Measurements from ENCODE around the gene NLRP4. TPM values are rescaled to one million over a fixed set of nuclear protein-coding genes. Genes with fewer than 3 reads are reported as not detected.

NLRP4 gene, protein sequence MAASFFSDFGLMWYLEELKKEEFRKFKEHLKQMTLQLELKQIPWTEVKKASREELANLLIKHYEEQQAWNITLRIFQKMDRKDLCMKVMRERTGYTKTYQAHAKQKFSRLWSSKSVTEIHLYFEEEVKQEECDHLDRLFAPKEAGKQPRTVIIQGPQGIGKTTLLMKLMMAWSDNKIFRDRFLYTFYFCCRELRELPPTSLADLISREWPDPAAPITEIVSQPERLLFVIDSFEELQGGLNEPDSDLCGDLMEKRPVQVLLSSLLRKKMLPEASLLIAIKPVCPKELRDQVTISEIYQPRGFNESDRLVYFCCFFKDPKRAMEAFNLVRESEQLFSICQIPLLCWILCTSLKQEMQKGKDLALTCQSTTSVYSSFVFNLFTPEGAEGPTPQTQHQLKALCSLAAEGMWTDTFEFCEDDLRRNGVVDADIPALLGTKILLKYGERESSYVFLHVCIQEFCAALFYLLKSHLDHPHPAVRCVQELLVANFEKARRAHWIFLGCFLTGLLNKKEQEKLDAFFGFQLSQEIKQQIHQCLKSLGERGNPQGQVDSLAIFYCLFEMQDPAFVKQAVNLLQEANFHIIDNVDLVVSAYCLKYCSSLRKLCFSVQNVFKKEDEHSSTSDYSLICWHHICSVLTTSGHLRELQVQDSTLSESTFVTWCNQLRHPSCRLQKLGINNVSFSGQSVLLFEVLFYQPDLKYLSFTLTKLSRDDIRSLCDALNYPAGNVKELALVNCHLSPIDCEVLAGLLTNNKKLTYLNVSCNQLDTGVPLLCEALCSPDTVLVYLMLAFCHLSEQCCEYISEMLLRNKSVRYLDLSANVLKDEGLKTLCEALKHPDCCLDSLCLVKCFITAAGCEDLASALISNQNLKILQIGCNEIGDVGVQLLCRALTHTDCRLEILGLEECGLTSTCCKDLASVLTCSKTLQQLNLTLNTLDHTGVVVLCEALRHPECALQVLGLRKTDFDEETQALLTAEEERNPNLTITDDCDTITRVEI
- not detected in 2 replicates for total RNA-seq

DNA sequence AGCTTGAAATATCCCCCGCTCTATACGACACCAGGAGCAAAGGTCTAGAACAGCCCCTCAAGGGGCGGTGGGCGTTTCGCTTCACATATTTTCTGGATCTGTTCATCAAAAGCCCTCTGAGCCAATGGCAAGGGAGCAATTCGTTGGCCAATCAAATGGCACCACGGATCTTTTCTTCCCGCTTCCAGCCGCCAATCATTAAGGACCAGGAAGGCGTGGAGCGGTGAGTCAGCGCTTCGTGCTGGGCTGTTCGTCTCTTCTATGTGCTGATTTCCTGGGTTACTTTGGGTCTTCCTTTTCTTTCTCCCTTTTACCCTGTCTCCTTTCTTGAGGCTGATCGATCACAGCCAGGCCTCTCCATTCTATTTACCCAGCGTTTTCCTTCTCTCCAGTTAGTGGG, at the start of gene NLRP4:
NLRP4 (plus strand) TSS at position 201 of the 400 bp plus-strand sequence. CDS start 15,541 bp downstream, outside the sequence.
- intact Hi-C loops (cut with micrococcal nuclease), result no loop called here

DNA sequence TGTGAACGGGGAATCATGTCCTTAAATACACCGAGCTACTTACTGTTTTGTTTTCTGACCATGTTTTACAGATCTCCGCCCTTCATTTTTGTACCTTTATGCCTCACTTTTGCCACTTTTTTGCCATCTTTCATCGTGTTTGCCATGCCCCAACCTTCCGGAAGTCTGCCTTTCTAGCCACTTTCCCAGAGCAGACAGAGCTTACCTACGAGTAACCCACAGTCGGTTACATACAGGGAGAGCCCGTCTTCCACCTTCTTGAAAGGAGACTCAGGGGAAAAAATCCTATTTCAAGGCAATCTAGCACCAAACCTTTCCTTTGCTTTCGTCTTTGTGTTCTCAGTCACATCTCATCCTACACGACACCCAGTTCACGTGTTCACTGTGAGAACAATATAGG, 41.3 kb upstream of the NLRP4 start:
- intact Hi-C loops (cut with micrococcal nuclease), result no loop called here

DNA sequence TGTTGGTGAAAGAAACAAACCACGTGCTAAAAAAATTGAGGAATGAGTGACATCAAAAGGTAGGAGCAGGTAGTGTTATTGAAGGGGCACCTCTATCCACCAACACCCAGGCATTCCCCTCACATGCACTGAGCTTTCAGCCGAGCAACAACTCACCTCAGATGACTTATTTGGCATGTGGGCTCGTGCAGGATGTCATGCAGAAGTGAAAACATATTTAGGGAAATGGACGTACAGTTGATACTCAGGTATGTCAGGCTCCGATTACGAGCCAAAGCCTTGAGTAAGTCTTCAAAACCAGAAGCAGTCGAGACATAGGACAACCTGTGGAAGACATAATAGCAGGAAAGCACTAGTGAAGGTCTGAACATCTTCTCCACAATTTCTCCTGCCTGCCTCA, 34.9 kb upstream of the NLRP4 start:
- intact Hi-C loops (cut with micrococcal nuclease), result no loop called here

DNA sequence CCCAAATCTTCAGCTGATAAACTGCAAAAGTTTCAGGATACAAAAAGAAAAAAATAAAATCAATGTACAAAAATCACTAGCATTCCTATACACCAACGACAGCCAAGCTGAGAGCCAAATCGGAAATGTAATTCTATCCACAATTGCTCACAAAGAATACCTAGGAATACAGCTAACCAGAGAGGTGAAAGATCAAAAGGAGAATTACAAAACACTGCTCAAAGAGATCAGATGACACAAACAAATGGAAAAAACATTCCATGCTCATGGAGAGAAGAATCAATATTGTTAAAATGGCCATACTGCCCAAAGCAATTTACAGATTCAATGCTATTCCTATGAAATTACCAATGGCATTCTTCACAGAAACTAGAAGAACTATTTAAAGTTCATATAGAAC, 34.1 kb upstream of the NLRP4 start:
- intact Hi-C loops (cut with micrococcal nuclease), result no loop called here

DNA sequence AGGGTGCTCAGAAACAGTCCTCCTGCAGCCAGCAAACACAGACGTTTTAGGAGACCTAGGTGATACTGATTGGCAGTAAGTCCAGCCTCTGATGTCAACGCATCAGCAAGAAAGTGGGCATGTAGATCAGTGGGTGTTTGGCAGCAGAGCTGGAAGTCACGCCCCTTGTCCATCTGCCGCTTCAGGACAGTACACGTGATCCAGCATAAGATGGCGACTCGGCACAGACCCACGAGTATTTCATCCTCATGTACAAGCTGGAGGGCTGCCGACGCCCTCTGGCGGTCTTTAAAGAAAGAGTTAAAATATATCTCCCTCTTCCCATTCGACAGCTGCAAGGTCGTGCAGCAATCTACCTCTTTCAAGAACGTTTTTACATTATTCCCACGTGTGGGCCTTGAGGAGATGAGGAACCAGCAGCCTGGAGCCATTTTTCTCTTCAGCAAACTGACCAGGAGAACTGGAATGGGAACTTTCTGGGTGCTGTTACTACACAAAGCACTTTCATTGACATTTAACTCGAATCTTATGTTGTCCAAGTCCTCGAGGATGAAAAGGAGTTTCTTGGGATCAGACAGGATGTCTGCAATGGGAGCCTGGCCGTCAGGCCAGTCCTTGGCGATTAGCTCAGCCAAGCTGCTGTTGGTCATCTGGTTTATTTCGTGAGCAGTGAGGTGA, 26.8 kb upstream of the NLRP4 start:
- intact Hi-C loops (cut with micrococcal nuclease), result loop anchor here (1.0 kb wide), 1 partner anchor 23 kb away; no protein-coding TSS in a partner anchor

DNA sequence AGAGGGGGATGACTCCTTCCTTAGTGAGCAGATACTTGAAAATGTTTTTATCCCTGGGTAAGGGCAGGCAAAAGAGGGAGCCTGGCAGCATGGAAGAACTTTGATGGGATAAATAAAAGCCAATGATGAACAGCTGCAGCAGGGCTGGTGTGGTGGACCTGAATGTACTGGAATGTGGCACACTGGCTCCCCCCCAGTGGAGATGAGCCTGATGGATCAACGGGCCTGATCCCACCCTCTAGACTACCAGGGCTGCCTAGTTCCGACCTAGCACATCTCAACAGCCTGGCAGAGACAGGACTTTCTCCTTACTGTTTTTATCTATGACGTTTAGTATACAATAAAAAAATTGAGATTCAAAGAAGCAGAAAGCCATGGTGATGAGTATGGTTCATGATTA, 25.0 kb upstream of the NLRP4 start:
- intact Hi-C loops (cut with micrococcal nuclease), result no loop called here

DNA sequence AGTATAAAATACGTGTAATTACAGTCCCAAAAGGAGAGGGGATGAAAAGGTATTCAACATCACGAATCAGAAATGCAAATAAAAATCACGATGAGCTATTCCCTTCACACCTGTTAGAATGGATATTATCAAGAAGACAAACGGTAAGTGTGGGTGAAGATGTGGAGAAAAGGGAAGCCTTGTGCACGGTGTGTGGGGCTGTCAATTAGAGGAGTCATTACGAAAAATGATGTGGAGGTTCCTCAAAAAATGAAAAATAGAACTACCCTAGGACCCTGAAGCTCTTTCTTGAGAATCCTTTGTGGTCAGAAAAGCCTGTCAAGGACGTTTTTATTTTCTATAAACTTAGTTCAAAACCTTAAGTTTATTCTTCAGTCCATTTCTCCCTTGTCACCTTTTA, 23.9 kb upstream of the NLRP4 start:
- intact Hi-C loops (cut with micrococcal nuclease), result no loop called here

DNA sequence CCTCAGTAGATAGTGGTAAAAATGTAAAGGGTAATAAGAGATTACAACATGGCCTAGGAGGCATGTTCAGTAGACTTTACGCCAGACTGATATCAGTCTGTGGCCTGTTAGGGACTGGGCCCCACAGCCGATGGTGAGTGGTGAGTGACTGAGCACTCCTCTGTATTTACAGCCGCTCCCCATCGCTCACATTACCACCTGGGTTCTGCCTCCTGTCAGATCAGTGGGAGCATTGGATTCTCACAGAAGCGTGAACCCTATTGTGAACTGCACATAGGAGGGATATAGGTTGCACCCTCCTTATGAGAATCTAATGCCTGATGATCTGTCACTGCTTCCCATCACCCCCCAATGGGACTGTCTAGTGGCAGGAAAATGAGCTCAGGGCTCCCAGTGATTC, 22.4 kb upstream of the NLRP4 start:
- intact Hi-C loops (cut with micrococcal nuclease), result no loop called here

DNA sequence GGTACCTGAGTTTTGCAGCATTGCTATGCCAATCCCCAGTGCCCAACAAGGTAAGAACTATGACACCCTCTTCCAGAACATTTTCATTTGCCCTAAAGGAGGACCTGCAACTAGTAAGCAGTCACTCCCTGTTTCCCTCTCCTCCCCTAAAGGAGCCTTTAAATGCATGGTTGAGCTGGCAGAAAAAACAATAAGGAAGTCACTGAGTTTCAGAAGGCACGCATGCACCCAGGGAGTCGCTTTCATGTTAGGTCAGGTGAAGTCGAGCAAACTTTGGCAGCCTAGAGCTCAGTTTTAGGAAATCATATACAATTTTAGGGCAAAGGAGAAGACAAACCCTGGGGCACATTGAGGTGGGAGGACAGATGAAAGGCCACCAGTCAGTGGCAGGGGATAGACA, 16.3 kb upstream of the NLRP4 start:
- intact Hi-C loops (cut with micrococcal nuclease), result no loop called here

DNA sequence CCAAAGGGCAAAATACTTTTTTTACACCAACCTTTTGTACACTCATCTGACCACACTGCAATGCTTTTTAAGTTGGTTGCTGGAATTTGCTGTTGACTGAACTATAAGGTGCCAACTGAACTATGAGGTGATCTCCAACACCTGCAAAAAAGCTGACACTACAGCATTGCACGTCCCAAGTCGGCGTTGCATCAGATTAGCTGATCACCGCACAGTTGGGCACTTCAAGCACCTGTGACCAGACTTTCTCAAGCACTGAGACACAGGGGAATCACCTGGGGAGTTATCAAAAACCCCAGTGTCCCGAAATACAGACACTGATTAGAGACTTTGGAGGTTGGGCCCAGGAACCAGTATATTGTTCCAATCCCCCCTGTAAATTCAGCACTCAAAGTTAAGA, 5.7 kb upstream of the NLRP4 start:
- intact Hi-C loops (cut with micrococcal nuclease), result no loop called here

DNA sequence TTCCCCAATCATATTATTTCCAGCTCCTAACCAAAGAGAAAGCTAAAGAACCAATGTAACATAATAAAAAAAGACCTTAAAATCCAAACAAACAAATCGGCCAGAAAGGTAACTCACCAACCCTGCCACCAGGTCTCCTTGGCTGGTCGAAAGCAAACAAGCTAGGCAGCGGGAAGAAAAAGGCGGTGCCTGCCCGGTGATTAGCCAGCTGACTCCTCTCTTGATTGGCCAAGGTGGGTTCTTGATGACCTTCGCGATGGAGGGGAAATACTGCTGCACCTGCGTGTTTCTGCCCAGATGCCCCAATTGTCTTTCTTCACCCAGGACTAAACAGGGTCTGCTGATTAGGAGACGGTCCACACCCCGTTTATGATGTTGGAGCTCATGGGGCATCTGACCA, 4.5 kb upstream of the NLRP4 start, which contains the start of gene NLRP11:
NLRP11 (minus strand) TSS at position 154 of the 400 bp plus-strand sequence. CDS start 13,825 bp downstream, outside the sequence.
- intact Hi-C loops (cut with micrococcal nuclease), result loop anchor here (1.0 kb wide), 1 partner anchor 23 kb away; no protein-coding TSS in a partner anchor

DNA sequence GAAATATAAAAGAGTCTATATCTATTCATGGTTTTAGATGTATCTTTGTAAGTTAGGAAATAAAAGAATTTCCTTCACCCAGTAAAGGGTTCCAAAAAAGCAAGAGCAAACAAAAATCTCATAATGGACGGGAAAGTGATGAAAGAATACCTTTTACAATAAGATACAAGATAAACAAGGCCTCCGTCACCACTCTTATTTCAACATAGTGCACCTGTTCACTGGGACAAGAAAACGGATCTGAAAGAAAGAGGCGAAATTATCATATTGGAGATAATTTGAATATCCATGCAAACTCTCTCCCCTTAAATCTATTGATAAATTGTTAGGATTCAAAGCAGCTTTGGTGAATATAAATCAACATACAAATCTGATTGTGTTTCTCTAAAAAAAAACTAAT, 3.7 kb upstream of the NLRP4 start:
- intact Hi-C loops (cut with micrococcal nuclease), result loop anchor here (1.0 kb wide), 1 partner anchor 23 kb away; no protein-coding TSS in a partner anchor

DNA sequence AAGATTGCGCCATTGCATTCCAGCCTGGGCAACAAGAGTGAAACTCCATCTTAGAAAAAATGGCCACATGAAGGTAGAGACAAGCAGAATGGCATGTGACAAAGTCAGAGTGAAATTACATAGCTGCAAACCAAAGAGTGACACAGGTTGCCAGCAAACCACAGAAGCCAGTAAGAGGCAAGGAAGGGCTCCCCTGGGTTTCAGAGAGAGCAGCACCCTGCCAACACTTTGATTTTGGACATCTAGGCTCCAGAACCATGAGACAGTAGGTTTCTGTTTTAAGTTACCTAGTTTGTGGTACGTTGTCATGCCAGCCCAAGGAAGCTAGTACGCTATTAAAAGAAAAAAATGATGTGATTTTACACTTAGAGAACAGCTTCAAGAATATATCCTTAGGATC, 1.9 kb downstream of the NLRP4 start:
- intact Hi-C loops (cut with micrococcal nuclease), result no loop called here

DNA sequence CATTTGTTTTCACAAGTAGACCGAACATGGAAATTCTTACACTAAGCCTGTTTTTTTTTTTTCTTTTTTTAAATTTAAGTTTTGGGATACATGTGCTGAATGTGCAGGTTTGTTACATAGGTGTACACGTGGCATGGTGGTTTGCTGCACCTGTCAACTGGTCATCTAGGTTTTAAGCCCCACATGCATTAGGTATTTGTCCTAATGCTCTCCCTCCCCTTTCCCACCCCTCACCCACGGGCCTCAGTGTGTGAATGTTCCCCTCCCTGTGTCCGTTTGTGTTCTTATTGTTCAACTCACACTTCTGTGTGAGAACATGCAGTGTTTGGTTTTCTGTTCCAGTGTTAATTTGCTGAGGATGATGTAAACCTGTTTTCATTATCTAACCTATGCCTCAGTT, 2.6 kb downstream of the NLRP4 start:
- intact Hi-C loops (cut with micrococcal nuclease), result no loop called here

DNA sequence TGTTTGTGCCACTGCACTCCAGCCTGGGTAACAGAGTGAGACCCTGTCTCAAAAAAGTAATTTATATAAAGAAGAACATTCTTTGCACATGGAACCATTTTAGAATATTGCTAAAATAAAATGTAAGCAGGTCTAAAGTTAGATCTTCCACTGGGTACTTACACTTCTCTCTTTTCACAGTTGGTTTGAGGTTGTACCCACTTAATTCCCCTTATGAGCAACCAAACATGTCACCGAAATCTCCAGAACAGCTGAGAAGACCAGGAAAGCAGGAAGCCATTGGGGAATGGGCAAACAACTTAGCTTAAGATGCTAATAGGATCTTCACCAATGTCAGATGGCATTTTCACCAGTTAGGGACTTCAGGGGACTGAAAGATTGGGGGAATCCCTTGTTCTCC, 18.8 kb downstream of the NLRP4 start:
- intact Hi-C loops (cut with micrococcal nuclease), result no loop called here

DNA sequence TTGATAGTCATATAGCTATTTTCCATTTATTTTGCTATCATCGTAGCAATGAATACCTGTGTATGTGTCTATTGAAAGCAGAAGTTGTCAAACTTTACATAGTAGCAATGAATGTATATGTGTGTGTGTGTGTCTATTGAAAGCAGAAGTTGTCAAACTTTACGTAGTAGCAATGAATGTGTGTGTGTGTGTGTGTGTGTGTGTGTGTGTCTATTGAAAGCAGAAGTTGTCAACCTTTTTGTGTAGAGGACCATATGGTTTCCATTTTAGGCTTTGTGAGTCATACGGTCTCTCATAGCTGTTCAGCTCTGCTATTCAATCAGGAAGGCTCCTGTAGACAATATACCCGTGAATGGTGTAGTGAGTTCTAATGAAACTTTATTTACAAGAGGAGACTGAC, 20.8 kb downstream of the NLRP4 start:
- intact Hi-C loops (cut with micrococcal nuclease), result no loop called here

DNA sequence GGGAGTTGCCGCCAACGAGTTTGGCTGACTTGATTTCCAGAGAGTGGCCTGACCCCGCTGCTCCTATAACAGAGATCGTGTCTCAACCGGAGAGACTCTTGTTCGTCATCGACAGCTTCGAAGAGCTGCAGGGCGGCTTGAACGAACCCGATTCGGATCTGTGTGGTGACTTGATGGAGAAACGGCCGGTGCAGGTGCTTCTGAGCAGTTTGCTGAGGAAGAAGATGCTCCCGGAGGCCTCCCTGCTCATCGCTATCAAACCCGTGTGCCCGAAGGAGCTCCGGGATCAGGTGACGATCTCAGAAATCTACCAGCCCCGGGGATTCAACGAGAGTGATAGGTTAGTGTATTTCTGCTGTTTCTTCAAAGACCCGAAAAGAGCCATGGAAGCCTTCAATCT, 21.6 kb downstream of the NLRP4 start:
- intact Hi-C loops (cut with micrococcal nuclease), result no loop called here

DNA sequence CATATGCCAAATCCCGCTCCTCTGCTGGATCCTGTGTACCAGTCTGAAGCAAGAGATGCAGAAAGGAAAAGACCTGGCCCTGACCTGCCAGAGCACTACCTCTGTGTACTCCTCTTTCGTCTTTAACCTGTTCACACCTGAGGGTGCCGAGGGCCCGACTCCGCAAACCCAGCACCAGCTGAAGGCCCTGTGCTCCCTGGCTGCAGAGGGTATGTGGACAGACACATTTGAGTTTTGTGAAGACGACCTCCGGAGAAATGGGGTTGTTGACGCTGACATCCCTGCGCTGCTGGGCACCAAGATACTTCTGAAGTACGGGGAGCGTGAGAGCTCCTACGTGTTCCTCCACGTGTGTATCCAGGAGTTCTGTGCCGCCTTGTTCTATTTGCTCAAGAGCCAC, 22.1 kb downstream of the NLRP4 start:
- intact Hi-C loops (cut with micrococcal nuclease), result no loop called here

DNA sequence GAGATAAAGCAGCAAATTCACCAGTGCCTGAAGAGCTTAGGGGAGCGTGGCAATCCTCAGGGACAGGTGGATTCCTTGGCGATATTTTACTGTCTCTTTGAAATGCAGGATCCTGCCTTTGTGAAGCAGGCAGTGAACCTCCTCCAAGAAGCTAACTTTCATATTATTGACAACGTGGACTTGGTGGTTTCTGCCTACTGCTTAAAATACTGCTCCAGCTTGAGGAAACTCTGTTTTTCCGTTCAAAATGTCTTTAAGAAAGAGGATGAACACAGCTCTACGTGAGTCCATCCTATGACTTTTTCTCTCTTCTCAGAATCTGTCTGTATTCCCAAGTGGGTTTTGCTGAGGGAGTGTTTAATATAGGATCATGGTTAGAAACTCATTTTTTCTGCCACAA, 22.6 kb downstream of the NLRP4 start:
- intact Hi-C loops (cut with micrococcal nuclease), result no loop called here

DNA sequence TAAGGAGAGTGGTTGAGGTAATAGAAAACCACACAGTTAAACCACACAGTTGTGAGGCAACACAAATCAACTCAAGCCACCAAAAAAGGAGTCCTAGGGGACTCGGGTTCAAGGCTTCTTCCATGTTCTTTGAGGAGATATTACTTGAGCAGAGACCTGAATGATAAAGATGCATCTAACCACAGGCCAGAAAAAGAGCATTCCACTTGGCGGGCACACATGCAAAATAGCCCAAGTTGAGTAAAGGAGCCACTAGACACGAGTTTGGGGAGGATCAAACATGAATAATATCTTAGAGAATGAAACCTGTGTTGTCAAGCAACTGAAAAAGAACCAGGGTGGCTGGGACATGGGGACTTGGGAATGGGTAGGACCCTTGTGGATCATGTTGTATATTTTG, 30.2 kb downstream of the NLRP4 start:
- intact Hi-C loops (cut with micrococcal nuclease), result no loop called here

DNA sequence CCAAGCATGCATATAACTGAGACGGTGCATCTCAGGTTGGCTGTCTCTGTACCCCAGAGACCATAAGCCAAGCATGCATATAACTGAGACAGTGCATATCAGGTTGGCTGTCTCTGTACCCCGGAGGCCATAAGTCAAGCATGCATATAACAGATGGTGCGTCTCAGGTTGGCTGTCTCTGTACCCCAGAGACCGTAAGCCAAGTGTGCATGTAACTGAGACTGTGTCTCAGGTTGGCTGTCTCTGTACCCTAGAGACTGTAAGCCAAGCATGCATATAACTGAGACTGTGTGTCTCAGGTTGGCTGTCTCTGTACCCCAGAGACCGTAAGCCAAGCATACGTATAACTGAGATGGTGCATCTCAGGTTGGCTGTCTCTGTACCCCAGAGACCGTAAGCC, 30.8 kb downstream of the NLRP4 start:
- intact Hi-C loops (cut with micrococcal nuclease), result no loop called here

Data from T-helper 1 cell treated with Interleukin-12 subunit alpha and Interleukin-12 subunit beta and Interleukin-4 antibody, amounts not matched to agents 30 ng/mL and 1 ng/mL, for 36 hours (primary cell).